T-helper 17 cell (primary cell): ENCODE data around the gene XXYLT1. TPM values are rescaled to one million over a fixed set of nuclear protein-coding genes. Genes with fewer than 3 reads are reported as not detected.
A peak's percentile ranks its signal among the peaks of the same experiment; 100 is the strongest.
"Not testable (repeated sequence)": the region's sequence is repeated elsewhere in the genome, so short reads cannot be mapped to it uniquely, and the experiment has no call there.

ENCODE experiments used
- ATAC-seq: fragments of 150-1000 bp; cut with Tn5 transposase; 2 replicates; pipeline ENCODE4 v1.10.0; 2021; ENCODE audit warnings: mild to moderate bottlenecking, moderate library complexity
- DNase-seq, 3 donors: peaks; one replicate each; pipeline versions ENCODE4 v3.0.0 to v3.0.0-alpha.2; 2020 to 2021
- H3K9me3 ChIP-seq: one replicate; pipeline ENCODE4 v1.7.0; 2013; ENCODE audit warnings: low read length, mild to moderate bottlenecking; ENCODE audit not compliant: control insufficient read depth, poor library complexity, severe bottlenecking
- H3K27ac Mint-ChIP-seq: one replicate; pipeline ENCODE4 v1.8.0; 2022; ENCODE audit warnings: mild to moderate bottlenecking, moderate library complexity, mixed read lengths
- H3K27me3 Mint-ChIP-seq: one replicate; pipeline ENCODE4 v1.8.0; 2022; ENCODE audit warnings: mixed read lengths
- H3K36me3 Mint-ChIP-seq: one replicate; pipeline ENCODE4 v1.8.0; 2022; ENCODE audit warnings: low read depth, mixed read lengths
- H3K4me1 Mint-ChIP-seq: one replicate; pipeline ENCODE4 v1.8.0; 2022; ENCODE audit warnings: mild to moderate bottlenecking, mixed read lengths
- H3K4me3 Mint-ChIP-seq: one replicate; pipeline ENCODE4 v1.8.0; 2022; ENCODE audit warnings: mild to moderate bottlenecking, moderate library complexity, mixed read lengths
- total RNA-seq, 4 donors: library from RNA in 2 of 4; stranded (reverse) in 2 of 4; gene quantifications; one replicate each; pipeline ENCODE4 v1.2.3 and lab custom pipeline; 2022 to 2026

XXYLT1 gene
- total RNA-seq, 2 donors from 2014 or later = 7.6 to 7.7 TPM

GRCh38 chr3:195043607-195044339 is 227.2 kb downstream of the XXYLT1 start:
- peaks cover 13% of the 10 kb centered on the region for H3K27me3 Mint-ChIP-seq
- peaks cover 7% of the 10 kb centered on the region for H3K4me1 Mint-ChIP-seq
- ATAC-seq (no peak), DNase-seq (no peak)
- H3K4me3 Mint-ChIP-seq = no peak overlapping the region
- no peaks in the 10 kb centered on the region for H3K9me3 ChIP-seq
- no peak overlapping the region for H3K27ac Mint-ChIP-seq
- no peaks in the 10 kb centered on the region for H3K36me3 Mint-ChIP-seq

- Mint-ChIP-seq H3K4me1 (peaks cover 9% of the 10 kb centered on the region), H3K27me3 (peaks cover 20% of the 10 kb centered on the region), H3K27ac (no peak overlapping the region), H3K4me3 (no peak overlapping the region), H3K36me3 (no peaks in the 10 kb centered on the region)
- no peaks in the 10 kb centered on the region for H3K9me3 ChIP-seq
- ATAC-seq (no peak), DNase-seq (no peak)
These were observed 228.0 kb downstream of the XXYLT1 start for GRCh38 chr3:195042743-195043606.

- no peaks in the 10 kb centered on the region for H3K9me3 ChIP-seq
- H3K4me1 Mint-ChIP-seq = peaks cover 9% of the 10 kb centered on the region
- no peaks in the 10 kb centered on the region for H3K36me3 Mint-ChIP-seq
- DNase-seq = no peak
- H3K27ac Mint-ChIP-seq = no peak overlapping the region
- H3K27me3 Mint-ChIP-seq = peaks cover 20% of the 10 kb centered on the region
- no peak for ATAC-seq
- H3K4me3 Mint-ChIP-seq = no peak overlapping the region
These were observed 228.9 kb downstream of the XXYLT1 start for GRCh38 chr3:195041871-195042742.

GRCh38 chr3:195040773-195041520 is 230.0 kb downstream of the XXYLT1 start:
- peaks cover 9% of the 10 kb centered on the region for H3K4me1 Mint-ChIP-seq
- peaks cover 20% of the 10 kb centered on the region for H3K27me3 Mint-ChIP-seq
- DNase-seq = no peak
- H3K36me3 Mint-ChIP-seq = no peaks in the 10 kb centered on the region
- no peak overlapping the region for H3K27ac Mint-ChIP-seq
- ATAC-seq = no peak
- H3K4me3 Mint-ChIP-seq = no peak overlapping the region
- no peaks in the 10 kb centered on the region for H3K9me3 ChIP-seq

- peaks cover 7% of the 10 kb centered on the region for H3K4me1 Mint-ChIP-seq
- ATAC-seq = no peak
These were observed 230.9 kb downstream of the XXYLT1 start for GRCh38 chr3:195040094-195040493.

GRCh38 chr3:195039180-195039843 is 231.6 kb downstream of the XXYLT1 start:
- ATAC-seq (no peak), DNase-seq (no peak)
- H3K4me3 Mint-ChIP-seq = no peak overlapping the region
- peak overlapping the region; percentile 68 for H3K27ac Mint-ChIP-seq
- H3K4me1 Mint-ChIP-seq = peaks cover 7% of the 10 kb centered on the region
- H3K9me3 ChIP-seq = no peaks in the 10 kb centered on the region
- H3K36me3 Mint-ChIP-seq = no peaks in the 10 kb centered on the region
- H3K27me3 Mint-ChIP-seq = peaks cover 21% of the 10 kb centered on the region

More at GRCh38 chr3:195040094-195040493, 230.9 kb downstream of the XXYLT1 start:
- Mint-ChIP-seq H3K27me3 (peaks cover 20% of the 10 kb centered on the region), H3K4me3 (no peak overlapping the region), H3K27ac (no peak overlapping the region), H3K36me3 (no peaks in the 10 kb centered on the region)
- no peak for DNase-seq
- H3K9me3 ChIP-seq = no peaks in the 10 kb centered on the region

- no peak overlapping the region for H3K27ac Mint-ChIP-seq
- H3K9me3 ChIP-seq = no peaks in the 10 kb centered on the region
- no peak for ATAC-seq
- no peaks in the 10 kb centered on the region for H3K36me3 Mint-ChIP-seq
- no peak overlapping the region for H3K4me3 Mint-ChIP-seq
- peaks cover 7% of the 10 kb centered on the region for H3K4me1 Mint-ChIP-seq
- DNase-seq = no peak
- peaks cover 30% of the 10 kb centered on the region for H3K27me3 Mint-ChIP-seq
These were observed 232.8 kb downstream of the XXYLT1 start for GRCh38 chr3:195038161-195038560.

GRCh38 chr3:195037586-195037985 is 233.4 kb downstream of the XXYLT1 start:
- H3K9me3 ChIP-seq, H3K27ac Mint-ChIP-seq, H3K4me1 Mint-ChIP-seq, DNase-seq, ATAC-seq, H3K4me3 Mint-ChIP-seq, H3K36me3 Mint-ChIP-seq: not testable (repeated sequence)
- H3K27me3 Mint-ChIP-seq = peaks cover 31% of the 10 kb centered on the region

- no peaks in the 10 kb centered on the region for H3K36me3 Mint-ChIP-seq
- DNase-seq = no peak
- H3K4me1 Mint-ChIP-seq = peaks cover 7% of the 10 kb centered on the region
- no peak overlapping the region for H3K27ac Mint-ChIP-seq
- H3K9me3 ChIP-seq = no peaks in the 10 kb centered on the region
- ATAC-seq = no peak
- no peak overlapping the region for H3K4me3 Mint-ChIP-seq
- H3K27me3 Mint-ChIP-seq = peaks cover 27% of the 10 kb centered on the region
These were observed 234.0 kb downstream of the XXYLT1 start for GRCh38 chr3:195036974-195037373.

- H3K36me3 Mint-ChIP-seq = no peaks in the 10 kb centered on the region
- ATAC-seq (no peak), DNase-seq (no peak)
- H3K27me3 Mint-ChIP-seq = peaks cover 27% of the 10 kb centered on the region
- no peaks in the 10 kb centered on the region for H3K9me3 ChIP-seq
- H3K27ac Mint-ChIP-seq = no peak overlapping the region
- peaks cover 7% of the 10 kb centered on the region for H3K4me1 Mint-ChIP-seq
- H3K4me3 Mint-ChIP-seq = no peak overlapping the region
These were observed 234.4 kb downstream of the XXYLT1 start for GRCh38 chr3:195036574-195036973.

- H3K9me3 ChIP-seq = no peaks in the 10 kb centered on the region
These were observed 234.8 kb downstream of the XXYLT1 start for GRCh38 chr3:195036203-195036505.

More at GRCh38 chr3:195036203-195036505, 234.8 kb downstream of the XXYLT1 start:
- no peak for ATAC-seq
- H3K4me3 Mint-ChIP-seq = no peak overlapping the region
- H3K36me3 Mint-ChIP-seq = no peaks in the 10 kb centered on the region
- H3K27ac Mint-ChIP-seq = no peak overlapping the region
- no peak for DNase-seq
- H3K27me3 Mint-ChIP-seq = peaks cover 27% of the 10 kb centered on the region
- H3K4me1 Mint-ChIP-seq = peaks cover 7% of the 10 kb centered on the region
